GM23338 (cell line): ENCODE data around the gene CMTM6. TPM values are rescaled to one million over a fixed set of nuclear protein-coding genes. Genes with fewer than 3 reads are reported as not detected.

Source experiments
- ATAC-seq: fragments of 200-7000 bp; cut with Tn5 transposase; 3 replicates; pipeline ENCODE4 v1.9.1; 2020
- DNase-seq: peaks from one replicate; pipeline ENCODE4 v3.0.0-alpha.2; 2015; ENCODE audit warnings: low spot score
- H2AFZ ChIP-seq: fragments of 200-600 bp; sonication (generic); 2 replicates; pipeline ENCODE4 v1.8.0; 2016; ENCODE audit warnings: antibody characterized with exemption, mild to moderate bottlenecking, moderate library complexity
- H3F3A ChIP-seq: fragments of 200-600 bp; sonication (generic); replicated peaks from 2 replicates; pipeline ENCODE4 v1.8.0; 2017; ENCODE audit warnings: antibody characterized with exemption, mixed run types, low read depth
- H3K27ac ChIP-seq: fragments of 200-600 bp; sonication (generic); 2 replicates; pipeline ENCODE4 v1.6.1; 2016; ENCODE audit warnings: low read depth
- H3K27me3 ChIP-seq: fragments of 200-600 bp; sonication (generic); 2 replicates; pipeline ENCODE4 v1.8.0; 2016; ENCODE audit warnings: mild to moderate bottlenecking, mixed run types, moderate library complexity; ENCODE audit not compliant: insufficient read depth
- H3K36me3 ChIP-seq: fragments of 200-600 bp; sonication (generic); 2 replicates; pipeline ENCODE4 v1.8.0; 2016; ENCODE audit warnings: mild to moderate bottlenecking; ENCODE audit not compliant: insufficient read depth
- H3K4me1 ChIP-seq: fragments of 200-600 bp; sonication (generic); 2 replicates; pipeline ENCODE4 v1.8.0; 2016; ENCODE audit warnings: mild to moderate bottlenecking, moderate library complexity; ENCODE audit not compliant: insufficient read depth
- H3K4me2 ChIP-seq: fragments of 200-600 bp; sonication (generic); 2 replicates; pipeline ENCODE4 v1.7.1; 2017; ENCODE audit warnings: mixed run types
- H3K4me3 ChIP-seq: fragments of 200-600 bp; sonication (generic); 2 replicates; pipeline ENCODE4 v1.6.1; 2016; ENCODE audit warnings: mixed run types
- H3K79me2 ChIP-seq: fragments of 200-600 bp; sonication (generic); replicated peaks from 2 replicates; pipeline ENCODE4 v1.8.0; 2017; ENCODE audit warnings: mild to moderate bottlenecking; ENCODE audit not compliant: insufficient read depth
- H3K9me2 ChIP-seq: fragments of 200-600 bp; sonication (generic); 2 replicates; pipeline ENCODE4 v1.8.0; 2017; ENCODE audit not compliant: insufficient read depth
- H4K20me1 ChIP-seq: fragments of 200-600 bp; sonication (generic); replicated peaks from 2 replicates; pipeline ENCODE4 v1.8.0; 2017; ENCODE audit warnings: mild to moderate bottlenecking; ENCODE audit not compliant: insufficient read depth
- H3K27ac Mint-ChIP-seq: 2 replicates; pipeline ENCODE4 v1.8.0; 2020; ENCODE audit warnings: inconsistent platforms, mild to moderate bottlenecking, moderate library complexity, mixed read lengths
- H3K27me3 Mint-ChIP-seq: 3 replicates; pipeline ENCODE4 v1.8.0; 2022; ENCODE audit warnings: low read depth, mild to moderate bottlenecking, moderate library complexity, mixed read lengths, inconsistent platforms; ENCODE audit not compliant: insufficient read depth, poor library complexity
- H3K36me3 Mint-ChIP-seq: 3 replicates; pipeline ENCODE4 v1.8.0; 2021; ENCODE audit warnings: low read depth, mild to moderate bottlenecking, inconsistent platforms, moderate library complexity, mixed read lengths
- H3K4me1 Mint-ChIP-seq: 3 replicates; pipeline ENCODE4 v1.8.0; 2020; ENCODE audit warnings: mild to moderate bottlenecking, inconsistent platforms, mixed read lengths
- H3K4me3 Mint-ChIP-seq: 3 replicates; pipeline ENCODE4 v1.8.0; 2021; ENCODE audit warnings: moderate library complexity, mild to moderate bottlenecking, inconsistent platforms, mixed read lengths
- H3K9me3 Mint-ChIP-seq: 3 replicates; pipeline ENCODE4 v1.8.0; 2020; ENCODE audit warnings: moderate library complexity, mild to moderate bottlenecking, inconsistent platforms, mixed read lengths
- CREB1 ChIP-seq: fragments of 250-450 bp; sonication (Bioruptor Pico); IDR thresholded peaks from 2 replicates; pipeline ENCODE4 v1.5.0; 2020; ENCODE audit warnings: low read depth, mild to moderate bottlenecking, moderate library complexity
- EZH2 ChIP-seq: fragments of 200-600 bp; sonication (generic); IDR thresholded peaks from one replicate; pipeline ENCODE4 v1.8.0; 2017; ENCODE audit warnings: antibody characterized with exemption, mild to moderate bottlenecking, low read depth; ENCODE audit not compliant: unreplicated experiment
- EZH2phosphoT487 ChIP-seq: fragments of 200-600 bp; sonication (generic); IDR thresholded peaks from one replicate; pipeline ENCODE4 v1.8.1; 2018; ENCODE audit warnings: antibody characterized with exemption; ENCODE audit not compliant: unreplicated experiment
- JUNB ChIP-seq: IDR thresholded peaks from one replicate; pipeline ENCODE4 v1.6.1; 2016; ENCODE audit warnings: antibody characterized with exemption; ENCODE audit not compliant: unreplicated experiment
- NANOG ChIP-seq: IDR thresholded peaks from 2 replicates; pipeline ENCODE4 v1.6.1; 2016; ENCODE audit warnings: antibody characterized with exemption, borderline replicate concordance
- POLR2AphosphoS5 ChIP-seq: IDR thresholded peaks from 2 replicates; pipeline ENCODE4 v1.6.1; 2016; ENCODE audit warnings: antibody characterized with exemption, low read depth
- STAT1 ChIP-seq: IDR thresholded peaks from one replicate; pipeline ENCODE4 v1.6.1; 2016; ENCODE audit warnings: antibody characterized with exemption; ENCODE audit not compliant: unreplicated experiment
- ZNF114 ChIP-seq: fragments of 250-450 bp; sonication (Bioruptor Pico); IDR thresholded peaks from 2 replicates; pipeline ENCODE4 v1.5.0; 2020; ENCODE audit warnings: mild to moderate bottlenecking, moderate library complexity
- ZNF331 ChIP-seq: fragments of 250-450 bp; sonication (Bioruptor Pico); IDR thresholded peaks from 2 replicates; pipeline ENCODE4 v1.5.0; 2020; ENCODE audit warnings: low read depth, mild to moderate bottlenecking, moderate library complexity
- polyA plus RNA-seq: library from polyadenylated mRNA; unstranded; fragments of >200 nt; fragmentation: Nextera tagmentation; extraction: Ambion mirVana; gene quantifications from 2 replicates; pipeline ENCODE4 v1.2.1, GENCODE V29; 2016
- total RNA-seq: library from RNA; depleted of rRNA; stranded (reverse); fragments of >200 nt; shearing (Covaris generic); gene quantifications from 2 replicates; pipeline ENCODE4 v1.2.3, GENCODE V29; 2014
- TF ChIP-seq, protein P1 (sequence below): IDR thresholded peaks from 2 replicates; pipeline ENCODE4 v1.6.1; 2016; ENCODE audit warnings: antibody characterized with exemption
- TF ChIP-seq, protein P2 (sequence below): fragments of 250-450 bp; sonication (Bioruptor Pico); IDR thresholded peaks from 2 replicates; pipeline ENCODE4 v1.5.0; 2020; ENCODE audit warnings: mild to moderate bottlenecking, moderate library complexity
- TF ChIP-seq, protein P3 (sequence below), 2 experiments: fragments of 200-600 bp in 1 of 2; sonication (generic) in 1 of 2; conservative IDR thresholded peaks; 2 replicates each; pipeline versions ENCODE4 v1.5.1 to v1.6.1; 2016 to 2017; ENCODE audit warnings: antibody characterized with exemption in 2 of 2, low read depth in 2 of 2, mild to moderate bottlenecking in 2 of 2, moderate library complexity in 1 of 2
- TF ChIP-seq, protein P4 (sequence below): IDR thresholded peaks from one replicate; pipeline ENCODE4 v1.6.1; 2018; ENCODE audit warnings: antibody characterized with exemption; ENCODE audit not compliant: unreplicated experiment

CMTM6 gene
- total and polyA plus RNA-seq, 2 experiments from 2014 or later: 42.3 to 123 TPM

DNA sequence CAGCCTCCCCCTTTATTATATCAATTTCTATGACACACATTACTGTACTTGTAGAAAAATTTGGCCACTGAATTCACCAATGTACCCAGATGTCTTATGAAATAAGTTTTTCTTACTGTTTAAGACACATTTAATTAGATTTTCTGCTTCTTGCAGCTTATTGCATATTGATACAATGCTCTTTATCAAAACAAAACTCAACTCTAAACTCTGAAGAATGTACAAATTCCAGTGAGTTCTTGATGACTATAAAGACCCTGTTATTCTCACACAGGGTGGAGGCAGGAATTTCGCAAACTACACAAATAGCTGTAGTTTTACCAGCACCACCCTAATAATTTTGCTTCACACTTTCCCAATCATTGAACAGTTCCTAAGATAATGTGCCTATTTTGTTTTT lies 22.0 kb downstream of the CMTM6 start:
- Mint-ChIP-seq H3K27ac (no peak overlapping the region), H3K27me3 (peaks cover 2% of the 10 kb centered on the region), H3K36me3 (peaks cover 3% of the 10 kb centered on the region; the same call in 1 of the 3 replicates), H3K9me3 (no peaks in the 10 kb centered on the region), H3K4me3 (no peak overlapping the region), H3K4me1 (no peaks in the 10 kb centered on the region)
- no peak overlapping the region for H3K4me2 ChIP-seq
- ATAC-seq (no peak), DNase-seq (no peak)
- H3K79me2 ChIP-seq: no peaks in the 10 kb centered on the region
- H3K9me2 ChIP-seq: no peaks in the 10 kb centered on the region
- H3K27ac ChIP-seq: no peak overlapping the region
- no peaks in the 10 kb centered on the region for H3F3A ChIP-seq
- H4K20me1 ChIP-seq: peaks cover 7% of the 10 kb centered on the region; the same call in 1 of the 2 replicates
- TF ChIP-seq NANOG (no peak), STAT1 (no peak), ZNF114 (CRISPR knock-in tag) (no peak), JUNB (no peak), ZNF331 (CRISPR knock-in tag) (no peak), POLR2AphosphoS5 (no peak), EZH2phosphoT487 (no peak), EZH2 (no peak), CREB1 (no peak)
- TF ChIP-seq, protein P1, sequence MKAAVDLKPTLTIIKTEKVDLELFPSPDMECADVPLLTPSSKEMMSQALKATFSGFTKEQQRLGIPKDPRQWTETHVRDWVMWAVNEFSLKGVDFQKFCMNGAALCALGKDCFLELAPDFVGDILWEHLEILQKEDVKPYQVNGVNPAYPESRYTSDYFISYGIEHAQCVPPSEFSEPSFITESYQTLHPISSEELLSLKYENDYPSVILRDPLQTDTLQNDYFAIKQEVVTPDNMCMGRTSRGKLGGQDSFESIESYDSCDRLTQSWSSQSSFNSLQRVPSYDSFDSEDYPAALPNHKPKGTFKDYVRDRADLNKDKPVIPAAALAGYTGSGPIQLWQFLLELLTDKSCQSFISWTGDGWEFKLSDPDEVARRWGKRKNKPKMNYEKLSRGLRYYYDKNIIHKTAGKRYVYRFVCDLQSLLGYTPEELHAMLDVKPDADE: no peak
- TF ChIP-seq, protein P2, sequence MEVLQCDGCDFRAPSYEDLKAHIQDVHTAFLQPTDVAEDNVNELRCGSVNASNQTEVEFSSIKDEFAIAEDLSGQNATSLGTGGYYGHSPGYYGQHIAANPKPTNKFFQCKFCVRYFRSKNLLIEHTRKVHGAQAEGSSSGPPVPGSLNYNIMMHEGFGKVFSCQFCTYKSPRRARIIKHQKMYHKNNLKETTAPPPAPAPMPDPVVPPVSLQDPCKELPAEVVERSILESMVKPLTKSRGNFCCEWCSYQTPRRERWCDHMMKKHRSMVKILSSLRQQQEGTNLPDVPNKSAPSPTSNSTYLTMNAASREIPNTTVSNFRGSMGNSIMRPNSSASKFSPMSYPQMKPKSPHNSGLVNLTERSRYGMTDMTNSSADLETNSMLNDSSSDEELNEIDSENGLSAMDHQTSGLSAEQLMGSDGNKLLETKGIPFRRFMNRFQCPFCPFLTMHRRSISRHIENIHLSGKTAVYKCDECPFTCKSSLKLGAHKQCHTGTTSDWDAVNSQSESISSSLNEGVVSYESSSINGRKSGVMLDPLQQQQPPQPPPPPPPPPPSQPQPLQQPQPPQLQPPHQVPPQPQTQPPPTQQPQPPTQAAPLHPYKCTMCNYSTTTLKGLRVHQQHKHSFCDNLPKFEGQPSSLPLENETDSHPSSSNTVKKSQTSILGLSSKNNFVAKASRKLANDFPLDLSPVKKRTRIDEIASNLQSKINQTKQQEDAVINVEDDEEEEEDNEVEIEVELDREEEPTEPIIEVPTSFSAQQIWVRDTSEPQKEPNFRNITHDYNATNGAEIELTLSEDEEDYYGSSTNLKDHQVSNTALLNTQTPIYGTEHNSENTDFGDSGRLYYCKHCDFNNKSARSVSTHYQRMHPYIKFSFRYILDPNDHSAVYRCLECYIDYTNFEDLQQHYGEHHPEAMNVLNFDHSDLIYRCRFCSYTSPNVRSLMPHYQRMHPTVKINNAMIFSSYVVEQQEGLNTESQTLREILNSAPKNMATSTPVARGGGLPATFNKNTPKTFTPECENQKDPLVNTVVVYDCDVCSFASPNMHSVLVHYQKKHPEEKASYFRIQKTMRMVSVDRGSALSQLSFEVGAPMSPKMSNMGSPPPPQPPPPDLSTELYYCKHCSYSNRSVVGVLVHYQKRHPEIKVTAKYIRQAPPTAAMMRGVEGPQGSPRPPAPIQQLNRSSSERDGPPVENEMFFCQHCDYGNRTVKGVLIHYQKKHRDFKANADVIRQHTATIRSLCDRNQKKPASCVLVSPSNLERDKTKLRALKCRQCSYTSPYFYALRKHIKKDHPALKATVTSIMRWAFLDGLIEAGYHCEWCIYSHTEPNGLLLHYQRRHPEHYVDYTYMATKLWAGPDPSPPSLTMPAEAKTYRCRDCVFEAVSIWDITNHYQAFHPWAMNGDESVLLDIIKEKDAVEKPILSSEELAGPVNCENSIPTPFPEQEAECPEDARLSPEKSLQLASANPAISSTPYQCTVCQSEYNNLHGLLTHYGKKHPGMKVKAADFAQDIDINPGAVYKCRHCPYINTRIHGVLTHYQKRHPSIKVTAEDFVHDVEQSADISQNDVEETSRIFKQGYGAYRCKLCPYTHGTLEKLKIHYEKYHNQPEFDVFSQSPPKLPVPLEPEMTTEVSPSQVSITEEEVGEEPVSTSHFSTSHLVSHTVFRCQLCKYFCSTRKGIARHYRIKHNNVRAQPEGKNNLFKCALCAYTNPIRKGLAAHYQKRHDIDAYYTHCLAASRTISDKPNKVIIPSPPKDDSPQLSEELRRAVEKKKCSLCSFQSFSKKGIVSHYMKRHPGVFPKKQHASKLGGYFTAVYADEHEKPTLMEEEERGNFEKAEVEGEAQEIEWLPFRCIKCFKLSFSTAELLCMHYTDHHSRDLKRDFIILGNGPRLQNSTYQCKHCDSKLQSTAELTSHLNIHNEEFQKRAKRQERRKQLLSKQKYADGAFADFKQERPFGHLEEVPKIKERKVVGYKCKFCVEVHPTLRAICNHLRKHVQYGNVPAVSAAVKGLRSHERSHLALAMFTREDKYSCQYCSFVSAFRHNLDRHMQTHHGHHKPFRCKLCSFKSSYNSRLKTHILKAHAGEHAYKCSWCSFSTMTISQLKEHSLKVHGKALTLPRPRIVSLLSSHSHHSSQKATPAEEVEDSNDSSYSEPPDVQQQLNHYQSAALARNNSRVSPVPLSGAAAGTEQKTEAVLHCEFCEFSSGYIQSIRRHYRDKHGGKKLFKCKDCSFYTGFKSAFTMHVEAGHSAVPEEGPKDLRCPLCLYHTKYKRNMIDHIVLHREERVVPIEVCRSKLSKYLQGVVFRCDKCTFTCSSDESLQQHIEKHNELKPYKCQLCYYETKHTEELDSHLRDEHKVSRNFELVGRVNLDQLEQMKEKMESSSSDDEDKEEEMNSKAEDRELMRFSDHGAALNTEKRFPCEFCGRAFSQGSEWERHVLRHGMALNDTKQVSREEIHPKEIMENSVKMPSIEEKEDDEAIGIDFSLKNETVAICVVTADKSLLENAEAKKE (CRISPR knock-in tag): no peak
- TF ChIP-seq, protein P3, sequence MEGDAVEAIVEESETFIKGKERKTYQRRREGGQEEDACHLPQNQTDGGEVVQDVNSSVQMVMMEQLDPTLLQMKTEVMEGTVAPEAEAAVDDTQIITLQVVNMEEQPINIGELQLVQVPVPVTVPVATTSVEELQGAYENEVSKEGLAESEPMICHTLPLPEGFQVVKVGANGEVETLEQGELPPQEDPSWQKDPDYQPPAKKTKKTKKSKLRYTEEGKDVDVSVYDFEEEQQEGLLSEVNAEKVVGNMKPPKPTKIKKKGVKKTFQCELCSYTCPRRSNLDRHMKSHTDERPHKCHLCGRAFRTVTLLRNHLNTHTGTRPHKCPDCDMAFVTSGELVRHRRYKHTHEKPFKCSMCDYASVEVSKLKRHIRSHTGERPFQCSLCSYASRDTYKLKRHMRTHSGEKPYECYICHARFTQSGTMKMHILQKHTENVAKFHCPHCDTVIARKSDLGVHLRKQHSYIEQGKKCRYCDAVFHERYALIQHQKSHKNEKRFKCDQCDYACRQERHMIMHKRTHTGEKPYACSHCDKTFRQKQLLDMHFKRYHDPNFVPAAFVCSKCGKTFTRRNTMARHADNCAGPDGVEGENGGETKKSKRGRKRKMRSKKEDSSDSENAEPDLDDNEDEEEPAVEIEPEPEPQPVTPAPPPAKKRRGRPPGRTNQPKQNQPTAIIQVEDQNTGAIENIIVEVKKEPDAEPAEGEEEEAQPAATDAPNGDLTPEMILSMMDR (conservative IDR thresholded peaks at IDR 0.05; ENCODE audit: low read depth in 2 of 2): no peak
- TF ChIP-seq, protein P4, sequence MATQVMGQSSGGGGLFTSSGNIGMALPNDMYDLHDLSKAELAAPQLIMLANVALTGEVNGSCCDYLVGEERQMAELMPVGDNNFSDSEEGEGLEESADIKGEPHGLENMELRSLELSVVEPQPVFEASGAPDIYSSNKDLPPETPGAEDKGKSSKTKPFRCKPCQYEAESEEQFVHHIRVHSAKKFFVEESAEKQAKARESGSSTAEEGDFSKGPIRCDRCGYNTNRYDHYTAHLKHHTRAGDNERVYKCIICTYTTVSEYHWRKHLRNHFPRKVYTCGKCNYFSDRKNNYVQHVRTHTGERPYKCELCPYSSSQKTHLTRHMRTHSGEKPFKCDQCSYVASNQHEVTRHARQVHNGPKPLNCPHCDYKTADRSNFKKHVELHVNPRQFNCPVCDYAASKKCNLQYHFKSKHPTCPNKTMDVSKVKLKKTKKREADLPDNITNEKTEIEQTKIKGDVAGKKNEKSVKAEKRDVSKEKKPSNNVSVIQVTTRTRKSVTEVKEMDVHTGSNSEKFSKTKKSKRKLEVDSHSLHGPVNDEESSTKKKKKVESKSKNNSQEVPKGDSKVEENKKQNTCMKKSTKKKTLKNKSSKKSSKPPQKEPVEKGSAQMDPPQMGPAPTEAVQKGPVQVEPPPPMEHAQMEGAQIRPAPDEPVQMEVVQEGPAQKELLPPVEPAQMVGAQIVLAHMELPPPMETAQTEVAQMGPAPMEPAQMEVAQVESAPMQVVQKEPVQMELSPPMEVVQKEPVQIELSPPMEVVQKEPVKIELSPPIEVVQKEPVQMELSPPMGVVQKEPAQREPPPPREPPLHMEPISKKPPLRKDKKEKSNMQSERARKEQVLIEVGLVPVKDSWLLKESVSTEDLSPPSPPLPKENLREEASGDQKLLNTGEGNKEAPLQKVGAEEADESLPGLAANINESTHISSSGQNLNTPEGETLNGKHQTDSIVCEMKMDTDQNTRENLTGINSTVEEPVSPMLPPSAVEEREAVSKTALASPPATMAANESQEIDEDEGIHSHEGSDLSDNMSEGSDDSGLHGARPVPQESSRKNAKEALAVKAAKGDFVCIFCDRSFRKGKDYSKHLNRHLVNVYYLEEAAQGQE: no peak
- no peak overlapping the region for H2AFZ ChIP-seq
- H3K4me1 ChIP-seq: no peaks in the 10 kb centered on the region
- H3K36me3 ChIP-seq: no peaks in the 10 kb centered on the region; the same call in 1 of the 2 replicates
- H3K4me3 ChIP-seq: no peak overlapping the region
- H3K27me3 ChIP-seq: no peaks in the 10 kb centered on the region
